Type B pancreatic cell (in vitro differentiated cells): ENCODE measurements around the gene SOS2. TPM values are rescaled to one million over a fixed set of nuclear protein-coding genes. Genes with fewer than 3 reads are reported as not detected.

Experiments
- DNase-seq: peaks from one replicate; pipeline ENCODE4 v3.0.0; 2021; ENCODE audit warnings: mixed read lengths; ENCODE audit not compliant: unreplicated experiment; ENCODE audit errors: extremely low spot score
- H3K27ac Mint-ChIP-seq: 2 replicates; pipeline ENCODE4 v1.8.0; 2021; ENCODE audit warnings: mild to moderate bottlenecking, mixed read lengths
- H3K27me3 Mint-ChIP-seq: 2 replicates; pipeline ENCODE4 v1.8.0; 2021; ENCODE audit warnings: mixed read lengths
- H3K36me3 Mint-ChIP-seq: 2 replicates; pipeline ENCODE4 v1.8.0; 2021; ENCODE audit warnings: mixed read lengths
- H3K4me1 Mint-ChIP-seq: one replicate; pipeline ENCODE4 v1.8.0; 2021; ENCODE audit warnings: mixed read lengths; ENCODE audit not compliant: unreplicated experiment
- H3K4me3 Mint-ChIP-seq: 2 replicates; pipeline ENCODE4 v1.8.0; 2021; ENCODE audit warnings: mild to moderate bottlenecking, mixed read lengths
- H3K9me3 Mint-ChIP-seq: 2 replicates; pipeline ENCODE4 v1.8.0; 2021; ENCODE audit warnings: mixed read lengths
- total RNA-seq: library from RNA; stranded (reverse); gene quantifications from 2 replicates; pipeline ENCODE4 v1.2.1, GENCODE V29; 2021; ENCODE audit warnings: low replicate concordance
- TF ChIP-seq, protein P1 (sequence below): fragments of 200-600 bp; sonication (generic); conservative IDR thresholded peaks from 2 replicates; pipeline ENCODE4 v1.5.0; 2021; ENCODE audit warnings: antibody characterized with exemption, mild to moderate bottlenecking

The SOS2 gene
- total RNA-seq, 1 donor from 2014 or later, result 34.6 TPM

DNA sequence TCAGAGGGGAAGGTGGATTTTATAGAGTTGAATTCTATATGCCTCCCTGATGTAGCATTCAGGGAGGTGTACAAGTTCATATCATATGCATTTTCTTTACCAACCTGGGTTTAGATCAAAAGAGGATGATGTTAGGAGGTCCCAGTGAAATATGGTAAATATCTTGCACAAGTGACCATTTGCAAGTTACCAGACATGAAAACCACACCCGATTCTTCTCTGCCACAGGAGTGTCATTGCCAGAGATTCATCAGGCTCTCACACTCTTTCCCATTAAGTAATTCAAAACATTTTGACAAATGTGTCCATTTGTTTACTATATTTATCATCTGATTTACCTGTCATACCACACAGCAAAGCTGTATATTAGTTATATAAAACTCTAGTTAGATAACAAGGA lies 159.0 kb downstream of the SOS2 start:
- H3K27me3 Mint-ChIP-seq, result no peaks in the 10 kb centered on the region
- peaks cover 5% of the 10 kb centered on the region for H3K36me3 Mint-ChIP-seq
- TF ChIP-seq, protein P1, sequence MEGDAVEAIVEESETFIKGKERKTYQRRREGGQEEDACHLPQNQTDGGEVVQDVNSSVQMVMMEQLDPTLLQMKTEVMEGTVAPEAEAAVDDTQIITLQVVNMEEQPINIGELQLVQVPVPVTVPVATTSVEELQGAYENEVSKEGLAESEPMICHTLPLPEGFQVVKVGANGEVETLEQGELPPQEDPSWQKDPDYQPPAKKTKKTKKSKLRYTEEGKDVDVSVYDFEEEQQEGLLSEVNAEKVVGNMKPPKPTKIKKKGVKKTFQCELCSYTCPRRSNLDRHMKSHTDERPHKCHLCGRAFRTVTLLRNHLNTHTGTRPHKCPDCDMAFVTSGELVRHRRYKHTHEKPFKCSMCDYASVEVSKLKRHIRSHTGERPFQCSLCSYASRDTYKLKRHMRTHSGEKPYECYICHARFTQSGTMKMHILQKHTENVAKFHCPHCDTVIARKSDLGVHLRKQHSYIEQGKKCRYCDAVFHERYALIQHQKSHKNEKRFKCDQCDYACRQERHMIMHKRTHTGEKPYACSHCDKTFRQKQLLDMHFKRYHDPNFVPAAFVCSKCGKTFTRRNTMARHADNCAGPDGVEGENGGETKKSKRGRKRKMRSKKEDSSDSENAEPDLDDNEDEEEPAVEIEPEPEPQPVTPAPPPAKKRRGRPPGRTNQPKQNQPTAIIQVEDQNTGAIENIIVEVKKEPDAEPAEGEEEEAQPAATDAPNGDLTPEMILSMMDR, result no peak
- no peak overlapping the region for H3K4me3 Mint-ChIP-seq
- H3K27ac Mint-ChIP-seq, result no peak overlapping the region
- H3K9me3 Mint-ChIP-seq, result peaks cover 4% of the 10 kb centered on the region
- no peak for DNase-seq
- no peaks in the 10 kb centered on the region for H3K4me1 Mint-ChIP-seq

DNA sequence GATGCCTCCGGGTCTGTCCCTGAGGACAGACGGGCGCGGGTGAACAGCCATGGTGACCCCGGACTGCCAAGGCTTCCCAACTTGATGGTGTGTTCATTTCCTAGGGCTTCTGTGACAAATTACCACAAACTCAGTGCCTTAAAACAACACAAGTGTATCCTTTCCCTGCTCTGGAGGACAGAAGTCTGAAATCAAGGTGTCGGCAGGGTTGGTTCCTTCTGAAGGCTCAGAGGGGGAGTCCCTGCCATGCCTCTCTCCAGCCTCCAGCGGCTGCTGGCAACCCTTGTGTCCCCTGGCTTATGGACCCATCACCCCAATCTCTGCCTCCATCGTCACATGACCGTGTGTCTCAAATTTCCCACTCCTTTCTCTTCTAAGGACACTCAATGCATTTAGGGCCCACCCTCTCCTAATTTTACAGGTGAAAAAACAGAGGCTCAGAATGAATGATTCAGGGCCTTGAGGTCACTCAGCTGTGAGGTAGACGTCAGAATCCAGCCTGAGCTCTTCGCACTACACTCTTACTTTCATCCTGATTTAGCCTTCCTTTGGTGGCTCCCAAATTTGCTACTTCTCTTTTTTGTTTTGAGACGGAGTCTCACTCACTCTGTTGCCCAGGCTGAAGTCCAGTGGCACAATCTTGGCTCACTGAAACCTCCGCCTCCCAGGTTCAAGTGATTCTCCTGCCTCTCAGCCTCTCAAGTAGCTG lies 160.4 kb downstream of the SOS2 start:
- no peak for DNase-seq
- Mint-ChIP-seq H3K27me3 (no peaks in the 10 kb centered on the region), H3K27ac (no peak overlapping the region), H3K4me1 (peaks cover 3% of the 10 kb centered on the region), H3K36me3 (peaks cover 5% of the 10 kb centered on the region), H3K4me3 (no peak overlapping the region), H3K9me3 (peaks cover 4% of the 10 kb centered on the region)
- TF ChIP-seq, protein P1, result no peak

DNA sequence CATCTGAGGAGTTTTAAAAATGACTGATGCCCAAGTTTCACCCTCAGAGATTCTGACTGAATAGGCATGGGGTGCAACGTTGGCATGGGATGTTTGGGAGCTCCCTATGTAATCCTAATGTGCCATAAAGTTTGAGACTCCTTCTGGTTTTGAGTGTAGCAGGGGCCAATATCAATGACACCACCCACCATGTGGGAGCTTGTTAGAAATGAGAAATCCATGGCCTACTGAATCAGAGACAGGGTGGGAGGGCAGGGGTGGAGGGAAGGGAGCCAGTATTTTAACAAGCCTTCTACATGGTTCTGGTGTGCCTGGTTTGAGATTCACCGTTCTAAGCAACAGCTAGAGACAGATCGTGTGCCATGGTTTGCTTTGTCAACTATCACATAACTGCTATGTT lies 161.1 kb downstream of the SOS2 start:
- peaks cover 5% of the 10 kb centered on the region for H3K36me3 Mint-ChIP-seq
- DNase-seq, result no peak

DNA sequence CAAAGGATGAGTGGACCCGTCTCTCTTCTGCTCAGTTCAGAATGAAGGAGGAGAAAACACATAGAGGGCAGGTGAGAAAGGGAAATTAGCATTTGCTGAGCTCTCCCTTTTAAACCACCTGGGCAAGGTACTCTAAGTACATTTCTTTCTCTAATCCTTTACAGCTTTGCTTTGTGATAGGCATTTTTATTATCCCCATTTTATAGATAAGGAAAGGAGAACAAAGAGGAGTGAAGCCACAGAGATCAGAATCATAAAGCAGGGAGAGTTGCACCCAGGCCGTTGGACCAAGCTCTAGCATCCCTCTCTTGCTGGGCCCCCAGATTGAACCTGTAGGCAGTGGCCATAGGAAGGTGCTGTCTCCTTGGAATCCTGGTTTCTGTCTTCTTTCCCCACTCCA lies 162.1 kb downstream of the SOS2 start:
- Mint-ChIP-seq H3K36me3 (peaks cover 8% of the 10 kb centered on the region), H3K27me3 (no peaks in the 10 kb centered on the region), H3K4me1 (peaks cover 7% of the 10 kb centered on the region), H3K4me3 (no peak overlapping the region), H3K27ac (no peak overlapping the region), H3K9me3 (peaks cover 4% of the 10 kb centered on the region)
- DNase-seq, result no peak
- TF ChIP-seq, protein P1, result no peak

More for the DNA sequence above, 161.1 kb downstream of the SOS2 start:
- Mint-ChIP-seq H3K4me3 (no peak overlapping the region), H3K9me3 (peaks cover 4% of the 10 kb centered on the region), H3K4me1 (peaks cover 3% of the 10 kb centered on the region), H3K27me3 (no peaks in the 10 kb centered on the region), H3K27ac (no peak overlapping the region)
- TF ChIP-seq, protein P1, result no peak

DNA sequence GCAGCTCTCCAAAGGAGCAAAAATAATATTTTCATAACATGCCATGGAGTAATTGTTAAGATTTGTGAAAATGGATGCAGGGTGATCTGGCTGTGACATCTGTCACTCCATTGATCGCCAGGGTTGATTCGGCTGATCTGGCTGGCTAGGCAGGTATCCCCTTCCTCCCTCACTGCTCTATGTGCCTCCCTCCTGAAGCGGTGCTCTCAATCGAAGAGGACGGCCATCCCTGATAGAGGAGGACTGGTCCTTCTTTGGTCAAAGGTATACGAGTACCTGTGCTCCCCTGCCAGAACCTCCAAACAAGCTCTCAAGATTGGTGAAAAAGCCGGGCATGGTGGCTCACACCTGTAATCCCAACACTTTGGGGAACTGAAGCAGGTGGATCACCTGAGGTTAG lies 162.9 kb downstream of the SOS2 start:
- no peak overlapping the region for H3K4me3 Mint-ChIP-seq
- no peaks in the 10 kb centered on the region for H3K27me3 Mint-ChIP-seq
- H3K9me3 Mint-ChIP-seq, result peaks cover 4% of the 10 kb centered on the region
- H3K36me3 Mint-ChIP-seq, result peaks cover 8% of the 10 kb centered on the region
- TF ChIP-seq, protein P1, result no peak
- peaks cover 7% of the 10 kb centered on the region for H3K4me1 Mint-ChIP-seq
- H3K27ac Mint-ChIP-seq, result no peak overlapping the region
- no peak for DNase-seq
